Uterus (tissue), 4 donors: Measurements from ENCODE around the gene ZG16. TPM values are rescaled to one million over a fixed set of nuclear protein-coding genes. Genes with fewer than 3 reads are reported as not detected.
A peak's percentile ranks its signal among the peaks of the same experiment; 100 is the strongest.
"Not testable (repeated sequence)": the region's sequence is repeated elsewhere in the genome, so short reads cannot be mapped to it uniquely, and the experiment has no call there.

Experiments used
- DNase-seq, 2 donors: peaks; one replicate each; pipeline ENCODE4 v3.0.0-alpha.2; 2019 to 2020
- H3K27ac ChIP-seq, 2 donors: fragments of 200-600 bp; sonication (generic); 1 replicate in 1 of 2; 2 replicates in 1 of 2; pipeline ENCODE4 v1.5.1; 2016 to 2018
- H3K27me3 ChIP-seq, 2 donors: fragments of 200-600 bp; sonication (generic); one replicate each; pipeline ENCODE4 v1.5.1; 2018 to 2019; ENCODE audit warnings: control low read depth in 1 of 2
- H3K36me3 ChIP-seq, 2 donors: fragments of 200-600 bp; sonication (generic); one replicate each; pipeline ENCODE4 v1.5.1; 2019; ENCODE audit warnings: control low read depth in 1 of 2
- H3K4me1 ChIP-seq, 2 donors: fragments of 200-600 bp; sonication (generic); one replicate each; pipeline ENCODE4 v1.5.1; 2018 to 2019; ENCODE audit warnings: control low read depth in 1 of 2
- H3K4me3 ChIP-seq, 2 donors: fragments of 200-600 bp; sonication (generic); 1 replicate in 1 of 2; 2 replicates in 1 of 2; pipeline ENCODE4 v1.5.1; 2018 to 2019; ENCODE audit warnings: mild to moderate bottlenecking in 1 of 2
- H3K9me3 ChIP-seq, 2 donors: fragments of 200-600 bp; sonication (generic); one replicate each; pipeline ENCODE4 v1.5.1; 2019; ENCODE audit warnings: control low read depth in 1 of 2
- CTCF ChIP-seq, 4 experiments: fragments of 200-600 bp in 2 of 4; fragments of 450-650 bp in 2 of 4; sonication (generic) in 2 of 4; IDR thresholded peaks; one replicate each; pipeline ENCODE4 v1.5.1; 2016 to 2019; ENCODE audit warnings: antibody characterized with exemption in 4 of 4, mild to moderate bottlenecking in 2 of 4, moderate library complexity in 1 of 4
- POLR2A ChIP-seq, 2 donors: fragments of 450-650 bp; IDR thresholded peaks; one replicate each; pipeline ENCODE4 v1.6.1; 2016; ENCODE audit warnings: antibody characterized with exemption in 2 of 2, mild to moderate bottlenecking in 1 of 2, moderate library complexity in 1 of 2
- intact Hi-C: fragments of 100-400 bp; cut with DNase I; formaldehyde crosslinking; loops from one replicate; pipeline ENCODE4 v1.15.1; 2023; ENCODE audit warnings: low total_unique reads
- total RNA-seq, 4 donors: library from RNA; depleted of rRNA in 3 of 4; stranded (reverse); fragments of >200 nt in 3 of 4; gene quantifications; one replicate each; pipeline versions ENCODE4 v1.1.0 to v1.2.4, GENCODE V29; 2014 to 2023
- donor health status: DM: yes; HTN: yes; CAD: no.

Gene ZG16
- total RNA-seq, 4 donors from 2014 or later, result under 0.01 TPM; not detected in 3

- Histone ChIP-seq H3K27me3 (no peaks in the 10 kb centered on the region), H3K9me3 (no peaks in the 10 kb centered on the region), H3K27ac (no peak overlapping the region), H3K36me3 (no peaks in the 10 kb centered on the region), H3K4me1 (peaks cover 0 to 8% of the 10 kb centered on the region in 2 donors), H3K4me3 (no peak overlapping the region)
- DNase-seq, result no peak
- intact Hi-C loops, result no loop called here
- no peak for TF ChIP-seq CTCF (IDR thresholded peaks at IDR 0.05)
- no peak for TF ChIP-seq POLR2A (IDR thresholded peaks at IDR 0.05)
These were observed 14.1 kb downstream of the ZG16 start for GRCh38 chr16:29791845-29792807.

GRCh38 chr16:29793153-29793552, 15.1 kb downstream of the ZG16 start:
- H3K4me3 ChIP-seq, H3K27ac ChIP-seq, H3K9me3 ChIP-seq, intact Hi-C loops, H3K36me3 ChIP-seq, H3K4me1 ChIP-seq, DNase-seq, H3K27me3 ChIP-seq: not testable (repeated sequence)

- H3K4me3 ChIP-seq, result no peak overlapping the region
- TF ChIP-seq POLR2A (IDR thresholded peaks at IDR 0.05), result no peak
- TF ChIP-seq CTCF (IDR thresholded peaks at IDR 0.05), result no peak
- intact Hi-C loops, result no loop called here
- H3K36me3 ChIP-seq, result no peaks in the 10 kb centered on the region
- peaks cover 0 to 8% of the 10 kb centered on the region in 2 donors for H3K4me1 ChIP-seq
- DNase-seq, result no peak
- no peak overlapping the region for H3K27ac ChIP-seq
- H3K27me3 ChIP-seq, result no peaks in the 10 kb centered on the region
- no peaks in the 10 kb centered on the region for H3K9me3 ChIP-seq
These were observed 16.2 kb downstream of the ZG16 start for GRCh38 chr16:29794231-29794710.

GRCh38 chr16:29802416-29802935, 24.4 kb downstream of the ZG16 start:
- no peak for DNase-seq
- Histone ChIP-seq H3K36me3 (no peaks in the 10 kb centered on the region), H3K9me3 (no peaks in the 10 kb centered on the region), H3K4me3 (no peak overlapping the region), H3K27ac (no peak overlapping the region), H3K27me3 (no peaks in the 10 kb centered on the region), H3K4me1 (no peaks in the 10 kb centered on the region)
- intact Hi-C loops, result no loop called here
- TF ChIP-seq CTCF (IDR thresholded peaks at IDR 0.05), result no peak

- no peaks in the 10 kb centered on the region for H3K27me3 ChIP-seq
- peaks cover 8 to 11% of the 10 kb centered on the region in 2 donors for H3K4me1 ChIP-seq
- no peak for DNase-seq
- TF ChIP-seq CTCF (IDR thresholded peaks at IDR 0.05) (no peak), POLR2A (IDR thresholded peaks at IDR 0.05) (no peak)
- H3K27ac ChIP-seq, result peak overlapping the region; percentile 98 to 99
- no peak overlapping the region for H3K4me3 ChIP-seq
- no peaks in the 10 kb centered on the region for H3K36me3 ChIP-seq
- H3K9me3 ChIP-seq, result no peaks in the 10 kb centered on the region
- intact Hi-C loops, result no loop called here
These were observed 26.0 kb downstream of the ZG16 start for GRCh38 chr16:29804020-29804419.
